ENCODE results near the gene TM9SF1. TPM values are rescaled to one million over a fixed set of nuclear protein-coding genes. Genes with fewer than 3 reads are reported as not detected.

TM9SF1 gene
- total RNA-seq = 63.5 and 82.5 TPM in 2 replicates

- DNase-seq = peak; percentile 93
Measured at GRCh38 chr14:24195186-24196070, at the start of gene TM9SF1. Gene TM9SF1 (minus strand): TSS chr14:24195441. CDS start chr14:24195019, 422 bp downstream.

GRCh38 chr14:24243336-24243836 is 48.1 kb upstream of the TM9SF1 start:
- DNase-seq = peak; percentile 49

- peak; percentile 91 for DNase-seq
Measured at GRCh38 chr14:24241829-24242443, 46.7 kb upstream of the TM9SF1 start.

GRCh38 chr14:24240110-24240918 is 45.1 kb upstream of the TM9SF1 start:
- no peak for DNase-seq

- DNase-seq = no peak
Measured at GRCh38 chr14:24238527-24239037, 43.3 kb upstream of the TM9SF1 start.

- no peak for DNase-seq
Measured at GRCh38 chr14:24238123-24238522, 42.9 kb upstream of the TM9SF1 start.

- DNase-seq = no peak
Measured at GRCh38 chr14:24237463-24237955, 42.3 kb upstream of the TM9SF1 start.

- DNase-seq = no peak
Measured at GRCh38 chr14:24236689-24237462, 41.6 kb upstream of the TM9SF1 start.

GRCh38 chr14:24235804-24236688 is 40.8 kb upstream of the TM9SF1 start:
- DNase-seq = no peak

GRCh38 chr14:24234095-24235005 is 39.1 kb upstream of the TM9SF1 start:
- peak; percentile 20 for DNase-seq

- peak; percentile 36 for DNase-seq
Measured at GRCh38 chr14:24233538-24233866, 38.3 kb upstream of the TM9SF1 start.

- peak; percentile 45 for DNase-seq
Measured at GRCh38 chr14:24232645-24233537, 37.6 kb upstream of the TM9SF1 start, which contains the start of gene GMPR2. Gene GMPR2 (plus strand): TSS chr14:24232929. CDS start chr14:24233254, 325 bp downstream.

- peak; percentile 97 for DNase-seq
Measured at GRCh38 chr14:24232121-24232644, 36.9 kb upstream of the TM9SF1 start, which contains the start of gene NEDD8. Gene NEDD8 (minus strand): TSS chr14:24232367. CDS start chr14:24232267, 100 bp downstream.

- peak; percentile 40 for DNase-seq
Measured at GRCh38 chr14:24231263-24232120, 36.3 kb upstream of the TM9SF1 start.

GRCh38 chr14:24228902-24229301 is 33.7 kb upstream of the TM9SF1 start:
- no peak for DNase-seq

- no peak for DNase-seq
Measured at GRCh38 chr14:24226473-24226872, 31.2 kb upstream of the TM9SF1 start.

GRCh38 chr14:24224618-24225071 is 29.4 kb upstream of the TM9SF1 start:
- peak; percentile 96 for DNase-seq

Measured in dermis blood vessel endothelial cell (primary cell).